NT2/D1 (cell line): ENCODE data around the gene RIMBP3C.
"Not testable (repeated sequence)": the region's sequence is repeated elsewhere in the genome, so short reads cannot be mapped to it uniquely, and the experiment has no call there.

ENCODE experiments used
- SUZ12 ChIP-seq: IDR thresholded peaks from 2 replicates; pipeline ENCODE4 v1.6.1; 2011; ENCODE audit not compliant: insufficient read length, insufficient read depth; ENCODE audit errors: extremely low read depth
- YY1 ChIP-seq: IDR thresholded peaks from 2 replicates; pipeline ENCODE4 v1.6.1; 2011; ENCODE audit not compliant: insufficient read length, insufficient read depth
- ZNF274 ChIP-seq: IDR thresholded peaks from 2 replicates; pipeline ENCODE4 v1.6.1; 2011; ENCODE audit warnings: mild to moderate bottlenecking, low read depth, low read length

DNA sequence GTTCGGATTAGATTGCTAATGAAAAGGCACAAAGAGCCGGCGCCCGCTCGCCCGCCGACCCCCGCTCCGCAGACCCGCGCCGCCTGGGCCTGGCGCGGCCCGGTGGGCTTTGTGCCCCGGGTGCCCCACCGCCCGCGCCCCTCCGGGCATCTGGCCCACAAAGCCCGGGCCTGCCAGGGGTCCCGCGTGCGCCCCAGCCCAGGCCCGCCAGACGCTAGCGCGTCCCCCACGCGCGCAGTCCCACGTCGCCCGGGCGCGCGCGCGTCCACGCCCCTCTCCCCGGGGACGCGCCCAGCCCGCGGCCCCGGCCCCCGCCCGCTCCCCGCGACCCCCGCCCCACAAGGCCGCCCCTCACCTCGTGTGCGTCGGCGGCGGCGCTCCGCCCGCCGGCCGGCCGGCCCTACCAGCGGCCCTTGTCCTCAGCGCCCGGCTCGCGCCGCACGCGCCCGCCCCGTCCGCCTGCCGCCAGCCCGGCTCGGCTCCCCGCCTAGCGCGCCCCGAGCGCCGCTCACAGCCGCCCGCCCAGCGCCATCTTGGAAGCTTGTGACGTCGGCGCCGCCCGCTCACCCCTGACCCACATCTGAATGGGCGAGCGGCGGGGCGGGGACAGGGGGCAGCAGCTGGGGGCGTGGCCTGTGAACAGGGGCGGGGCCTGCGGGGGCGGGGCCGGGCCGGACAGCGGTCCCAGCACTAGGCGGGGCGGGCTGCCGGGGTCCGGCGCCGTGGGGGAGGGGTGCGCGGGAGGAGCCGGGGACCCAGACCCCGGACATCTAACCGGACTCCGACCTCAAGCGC is 34.1 kb downstream of the RIMBP3C start:
- TF ChIP-seq ZNF274, YY1, SUZ12: not testable (repeated sequence)
